ENCODE data around the gene GZF1. TPM values are rescaled to one million over a fixed set of nuclear protein-coding genes. Genes with fewer than 3 reads are reported as not detected.

GZF1 gene
- polyA plus RNA-seq, 10 donors = 8.1 to 14.8 (median 10.9) TPM

DNA sequence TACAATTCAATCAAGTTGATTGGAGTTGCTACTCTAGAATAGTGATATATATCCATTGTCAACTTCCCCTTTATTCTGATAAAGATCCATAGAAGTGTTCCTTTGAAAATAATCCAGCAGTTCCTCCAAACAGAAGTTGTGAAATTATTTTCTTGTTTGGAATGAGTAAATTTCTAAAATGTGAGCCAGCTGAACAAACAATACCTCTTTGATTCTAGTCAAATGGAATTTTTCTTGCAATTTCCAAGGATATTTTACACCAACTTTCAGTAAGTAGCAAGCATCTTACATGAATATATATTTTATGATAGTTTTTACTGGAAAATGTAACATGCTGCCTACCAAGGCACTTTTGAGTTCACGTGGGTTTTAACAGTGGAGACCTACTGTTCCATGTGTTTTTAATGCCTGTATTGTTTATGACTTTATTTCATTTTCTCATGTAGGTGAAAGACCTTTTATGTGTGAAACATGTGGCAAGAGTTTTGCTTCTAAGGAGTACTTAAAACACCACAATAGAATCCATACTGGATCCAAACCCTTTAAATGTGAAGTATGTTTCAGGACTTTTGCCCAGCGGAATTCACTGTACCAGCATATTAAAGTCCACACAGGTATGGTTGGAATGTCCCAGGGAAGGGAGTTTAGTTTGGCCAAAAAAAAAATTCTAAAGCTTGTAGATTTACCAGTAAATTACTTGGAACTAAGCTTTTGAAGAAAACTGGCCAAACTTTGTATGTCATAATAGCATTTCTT lies 6.5 kb downstream of the GZF1 start:
- DNase-seq = no peak

DNA sequence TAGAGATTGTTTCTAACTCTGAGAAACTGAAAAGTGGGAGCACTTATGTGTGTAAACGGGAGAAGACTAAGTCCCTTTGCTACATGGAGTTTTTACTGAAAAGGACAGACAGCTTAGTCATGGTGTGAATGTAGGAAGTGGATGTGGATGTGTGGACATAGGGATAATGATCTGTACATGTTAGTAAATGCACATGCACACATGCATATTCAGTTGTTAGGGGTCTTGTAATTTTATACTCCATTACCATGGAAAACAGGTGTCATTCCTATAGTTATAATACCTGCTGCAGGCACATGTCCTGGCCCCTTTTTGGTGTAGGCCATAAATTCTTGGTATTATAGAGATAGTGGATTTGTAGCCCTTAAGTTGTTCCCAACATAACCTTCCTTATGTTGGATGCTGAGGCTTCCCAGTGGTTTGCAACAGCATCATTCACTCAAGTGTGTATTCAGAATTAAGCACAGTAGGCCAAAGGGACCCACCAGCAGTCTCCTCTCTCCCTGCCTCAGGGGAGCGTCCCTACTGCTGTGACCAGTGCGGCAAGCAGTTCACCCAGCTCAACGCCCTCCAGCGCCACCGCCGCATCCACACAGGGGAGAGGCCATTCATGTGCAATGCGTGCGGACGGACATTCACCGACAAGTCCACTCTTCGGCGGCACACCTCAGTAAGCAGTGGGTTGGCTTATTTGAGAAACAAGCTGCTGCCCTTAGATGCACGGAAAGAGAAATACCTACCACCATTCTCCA lies 7.3 kb downstream of the GZF1 start:
- DNase-seq = no peak

DNA sequence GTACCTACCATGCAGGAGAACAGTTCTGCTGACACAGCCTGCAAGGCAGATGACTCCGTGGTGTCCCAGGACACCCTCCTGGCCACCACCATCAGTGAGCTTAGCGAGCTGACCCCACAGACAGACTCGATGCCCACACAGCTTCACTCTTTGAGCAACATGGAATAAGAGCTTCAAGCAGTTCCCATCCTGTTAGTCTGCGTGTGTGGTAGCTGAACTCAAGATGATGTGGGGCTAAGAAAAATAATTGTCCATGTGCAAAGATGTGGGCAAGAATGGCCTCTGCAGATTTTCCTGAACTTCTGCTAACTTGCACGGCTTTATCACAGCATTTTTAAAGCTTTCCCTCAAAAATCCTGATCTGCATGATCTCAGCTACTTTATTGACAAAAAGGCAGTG lies 8.3 kb downstream of the GZF1 start:
- no peak for DNase-seq

DNA sequence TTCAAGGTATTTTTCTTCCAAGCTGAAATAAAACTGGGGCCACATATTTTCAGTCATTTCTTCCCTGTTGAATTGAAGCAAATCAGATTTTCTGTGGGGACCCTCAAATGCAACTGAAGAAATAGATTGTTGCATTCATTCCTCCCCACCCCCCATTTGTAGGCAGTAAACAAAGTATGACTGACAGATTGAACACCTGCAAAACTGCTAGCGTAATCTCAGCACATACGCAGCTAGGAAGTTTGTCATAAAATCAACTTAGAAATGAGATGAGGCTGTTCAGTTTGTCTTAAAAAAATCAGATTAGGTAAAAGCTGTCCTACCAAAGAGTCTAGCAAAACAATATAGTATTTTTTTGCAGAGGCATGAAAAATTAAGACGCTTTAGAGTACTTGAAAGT lies 8.9 kb downstream of the GZF1 start:
- DNase-seq = no peak

DNA sequence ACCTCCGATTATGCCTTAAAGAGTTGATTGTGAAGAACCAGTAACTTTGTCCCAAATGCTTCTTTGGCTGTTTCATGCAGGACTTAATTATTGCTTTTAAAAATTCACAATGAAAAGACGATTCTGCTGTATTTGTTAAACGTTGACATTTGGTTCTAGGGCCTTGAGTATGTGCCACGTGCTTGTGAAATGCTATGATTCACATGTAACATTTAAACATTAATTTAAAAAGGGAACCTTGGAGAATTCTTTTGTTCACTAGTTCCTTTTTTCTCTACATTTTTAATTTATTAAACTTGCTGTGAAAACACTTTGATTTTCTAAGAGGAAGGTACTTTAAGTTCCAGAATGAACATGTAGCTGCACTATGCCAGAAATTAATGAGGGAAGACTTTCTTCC lies 9.5 kb downstream of the GZF1 start:
- no peak for DNase-seq

DNA sequence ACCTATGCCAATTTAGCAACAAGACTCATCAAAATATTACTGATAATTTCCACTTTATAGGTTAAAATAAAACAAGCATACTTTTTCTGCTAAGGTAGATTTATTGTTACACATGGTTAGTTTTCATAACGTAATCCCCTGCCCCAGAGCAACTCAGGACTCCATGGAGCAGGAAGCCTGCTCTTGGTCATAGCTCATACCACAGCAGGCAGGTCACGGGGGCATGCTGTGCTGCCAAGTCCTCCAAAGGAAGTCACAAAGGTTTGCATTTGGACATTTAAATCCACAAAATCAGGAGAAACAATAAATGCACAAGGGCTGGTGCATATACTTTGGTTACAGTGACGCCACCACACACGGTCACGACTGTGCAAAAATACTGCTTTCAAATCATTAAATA lies 12.5 kb downstream of the GZF1 start:
- DNase-seq = no peak

DNA sequence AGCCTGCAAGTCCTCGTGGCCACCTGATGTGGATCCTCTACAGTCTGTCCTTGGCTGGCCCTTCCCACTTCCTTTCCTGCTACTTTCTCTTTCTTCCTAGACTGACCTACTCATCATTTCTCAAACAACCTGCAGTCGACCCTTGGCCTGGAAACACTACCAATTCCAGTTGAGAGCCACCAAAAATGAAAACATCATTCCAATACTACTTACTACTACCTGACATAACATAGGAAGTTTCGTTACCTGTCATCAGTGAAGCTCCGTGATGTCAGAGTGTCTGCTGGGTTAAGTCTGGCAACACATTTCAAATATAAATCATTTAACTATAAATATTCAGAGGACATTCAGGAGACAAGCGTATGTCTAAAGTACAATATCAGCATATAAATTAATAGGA lies 13.8 kb downstream of the GZF1 start:
- DNase-seq = no peak

DNA sequence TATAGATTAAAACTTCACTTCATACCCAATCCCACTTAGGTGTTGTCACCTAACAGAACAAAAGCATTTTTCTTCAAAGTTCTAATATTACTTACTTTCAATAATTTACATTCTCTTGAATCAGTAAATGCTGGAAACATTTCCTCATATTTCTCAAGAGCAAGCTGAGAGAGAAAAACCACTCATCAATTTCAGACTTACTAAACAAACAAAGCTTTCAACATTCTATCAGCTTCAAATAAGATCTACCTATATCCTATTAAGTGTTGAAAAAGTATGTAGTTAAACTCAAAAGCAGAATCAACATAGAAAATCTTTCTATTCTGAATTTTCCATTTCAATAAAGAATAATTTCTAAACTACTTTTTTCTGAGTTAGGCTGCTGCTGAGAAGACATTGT lies 17.8 kb downstream of the GZF1 start:
- no peak for DNase-seq

DNA sequence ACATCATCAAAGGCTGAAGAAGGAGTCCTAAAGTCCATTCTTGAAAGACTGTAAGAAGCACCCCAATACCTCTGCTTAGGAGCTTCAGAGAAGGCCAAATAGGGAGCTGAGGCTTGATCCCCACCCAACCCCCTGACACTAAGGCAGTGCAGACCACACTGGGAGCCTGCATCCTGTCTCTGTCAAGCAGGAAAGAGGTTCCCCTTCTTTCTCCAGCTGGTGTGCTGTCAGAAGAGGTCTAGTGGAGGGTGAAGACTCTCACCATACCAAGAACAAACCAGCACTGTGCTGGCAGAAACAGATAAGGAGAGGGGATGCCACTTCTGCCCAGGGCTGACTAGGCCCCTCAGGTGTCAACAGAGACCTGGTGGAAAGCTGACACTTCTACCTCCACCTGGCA lies 19.9 kb downstream of the GZF1 start:
- no peak for DNase-seq

DNA sequence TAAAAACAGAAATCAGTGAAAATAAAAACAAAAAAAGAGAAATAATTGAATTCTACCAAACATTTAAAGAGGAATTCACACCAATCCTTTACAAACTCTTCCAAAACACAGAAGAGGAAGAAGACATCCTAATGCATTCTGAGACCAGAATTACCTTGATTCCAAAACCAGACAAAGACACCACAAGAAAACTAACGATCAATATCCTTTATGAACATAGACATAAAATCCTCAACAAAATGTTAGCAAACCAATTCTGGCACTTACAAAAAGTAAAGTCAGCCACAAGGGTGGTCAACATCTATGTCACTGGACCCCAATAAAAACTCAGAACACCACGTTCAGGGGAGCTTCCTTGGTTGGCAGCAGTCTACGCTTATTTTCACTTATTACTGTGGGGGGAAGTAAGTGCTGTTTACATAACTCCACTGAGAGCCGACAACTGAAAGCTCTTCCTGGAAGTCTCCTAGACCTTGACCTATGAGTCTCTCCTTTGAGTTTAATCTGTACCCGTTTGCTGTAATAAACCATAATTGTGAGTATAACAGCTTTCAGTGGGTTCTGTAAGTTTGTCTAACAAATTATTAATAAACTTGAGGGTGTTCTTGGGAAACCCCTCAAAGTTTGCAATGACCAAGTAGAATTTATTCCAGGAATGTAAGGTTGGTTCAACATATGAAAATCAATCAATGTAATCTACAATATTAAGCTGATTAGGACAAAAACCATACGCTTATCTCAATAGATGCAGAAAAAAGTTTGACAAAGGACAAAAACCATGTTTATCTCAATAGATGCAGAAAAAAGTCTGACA lies 24.5 kb downstream of the GZF1 start:
- no peak for DNase-seq

DNA sequence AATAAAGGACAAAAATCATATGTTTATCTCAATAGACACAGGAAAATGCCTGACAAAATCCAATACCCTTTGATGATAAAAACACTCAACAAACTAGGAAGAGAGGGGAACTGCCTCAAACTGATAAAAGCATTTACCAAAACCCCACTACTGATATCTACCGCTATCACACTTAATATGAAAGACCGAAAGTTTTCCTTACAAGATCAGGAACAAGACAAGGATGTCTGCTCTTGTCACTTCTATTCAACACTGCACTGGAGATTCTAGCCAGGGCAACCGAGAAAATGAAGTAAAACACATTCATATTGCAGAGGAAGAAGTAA lies 25.1 kb downstream of the GZF1 start:
- DNase-seq = no peak

DNA sequence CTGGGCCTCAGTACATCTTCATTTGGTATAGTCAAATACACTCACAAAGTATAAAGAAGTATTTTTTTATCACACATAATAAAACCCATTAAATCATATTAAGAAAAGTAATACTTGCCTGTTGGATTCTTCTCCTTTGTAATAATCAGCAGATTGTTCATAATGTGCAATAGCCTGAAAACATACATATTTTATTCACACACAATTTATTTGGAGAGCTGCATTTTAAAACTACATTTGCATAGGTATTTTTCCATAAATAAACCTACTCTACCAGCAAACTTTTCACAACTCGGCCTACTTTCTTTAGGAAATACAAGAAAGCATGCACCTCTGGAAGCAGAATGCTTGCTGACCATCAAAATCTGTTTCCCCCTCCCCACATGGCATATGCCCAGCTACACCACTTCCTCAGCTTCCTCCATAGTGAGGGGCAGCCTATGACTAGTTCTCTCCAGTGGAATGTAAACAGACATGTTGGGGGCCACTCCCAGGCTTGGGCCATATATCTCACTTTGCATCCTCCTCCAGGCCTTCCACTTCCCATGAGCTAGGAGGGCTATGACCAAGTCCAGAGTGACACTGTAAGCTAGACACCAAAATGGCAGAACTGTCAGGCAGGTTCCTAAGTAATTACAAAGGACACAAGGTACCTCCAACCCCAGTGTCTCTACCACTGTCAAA lies 28.3 kb downstream of the GZF1 start:
- no peak for DNase-seq

DNA sequence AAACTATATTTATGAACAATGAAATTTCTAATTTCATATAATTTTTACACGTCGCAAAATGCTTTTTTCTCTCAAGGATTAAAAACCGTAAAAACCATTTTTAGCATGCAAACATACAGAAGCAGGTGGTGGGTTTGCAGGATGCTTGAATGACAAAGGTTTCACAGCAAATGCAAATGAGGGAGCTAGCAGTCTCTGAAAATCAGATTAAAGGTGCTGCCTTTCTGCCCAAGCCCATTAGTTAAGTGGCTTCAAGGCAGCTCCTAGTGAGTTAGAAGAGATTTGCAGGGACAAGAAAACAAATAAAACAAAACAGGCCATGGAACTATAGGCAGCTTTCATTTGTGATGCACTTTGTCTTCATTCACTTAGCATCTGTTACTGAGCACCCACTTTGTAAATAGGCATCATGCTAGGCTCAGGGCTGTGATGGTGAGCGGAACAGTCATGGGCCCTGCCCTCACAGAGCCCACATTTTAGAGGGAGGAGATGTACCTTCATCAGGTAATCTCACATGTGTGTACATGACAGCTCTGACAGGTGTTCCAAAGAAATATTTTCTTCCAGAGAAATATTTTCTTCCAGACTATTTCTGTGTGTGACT lies 29.8 kb downstream of the GZF1 start:
- DNase-seq = no peak

DNA sequence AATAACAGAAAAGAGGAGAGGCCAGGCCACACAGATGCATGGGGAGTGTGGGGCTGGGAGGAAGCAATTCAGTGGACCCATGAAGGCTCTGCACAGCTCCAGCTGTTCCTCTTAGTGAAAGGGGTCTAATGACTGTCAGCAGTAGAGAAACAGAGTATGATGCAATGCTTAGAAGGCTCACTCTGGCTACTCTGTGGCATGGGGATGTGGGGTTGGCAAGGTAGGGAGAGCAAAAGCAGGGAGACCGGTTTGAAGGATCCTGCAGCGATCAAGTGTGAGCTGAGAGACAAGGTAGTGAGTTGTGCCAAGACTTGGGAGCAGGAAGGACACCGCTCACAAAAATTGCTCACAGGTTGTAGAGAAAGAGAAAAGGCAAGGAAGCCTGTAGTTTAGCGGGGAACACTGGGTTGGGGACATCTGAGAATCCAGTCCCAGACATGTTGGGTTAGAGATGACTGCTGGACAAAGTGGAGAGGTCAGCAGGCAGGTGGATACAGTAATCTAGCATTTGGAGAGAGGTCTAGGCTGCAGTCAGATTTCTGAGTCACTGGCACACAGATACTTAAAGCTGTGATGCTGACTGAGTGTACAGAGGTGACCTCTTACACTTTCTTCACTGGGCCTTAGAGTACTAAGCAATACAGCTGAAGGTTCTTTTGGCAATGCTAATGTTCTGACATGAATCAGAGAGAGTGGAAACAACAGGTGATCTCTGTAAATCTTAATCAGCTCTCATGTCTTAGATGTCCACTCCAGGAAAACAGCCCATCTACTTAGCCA lies 32.2 kb downstream of the GZF1 start:
- no peak for DNase-seq

DNA sequence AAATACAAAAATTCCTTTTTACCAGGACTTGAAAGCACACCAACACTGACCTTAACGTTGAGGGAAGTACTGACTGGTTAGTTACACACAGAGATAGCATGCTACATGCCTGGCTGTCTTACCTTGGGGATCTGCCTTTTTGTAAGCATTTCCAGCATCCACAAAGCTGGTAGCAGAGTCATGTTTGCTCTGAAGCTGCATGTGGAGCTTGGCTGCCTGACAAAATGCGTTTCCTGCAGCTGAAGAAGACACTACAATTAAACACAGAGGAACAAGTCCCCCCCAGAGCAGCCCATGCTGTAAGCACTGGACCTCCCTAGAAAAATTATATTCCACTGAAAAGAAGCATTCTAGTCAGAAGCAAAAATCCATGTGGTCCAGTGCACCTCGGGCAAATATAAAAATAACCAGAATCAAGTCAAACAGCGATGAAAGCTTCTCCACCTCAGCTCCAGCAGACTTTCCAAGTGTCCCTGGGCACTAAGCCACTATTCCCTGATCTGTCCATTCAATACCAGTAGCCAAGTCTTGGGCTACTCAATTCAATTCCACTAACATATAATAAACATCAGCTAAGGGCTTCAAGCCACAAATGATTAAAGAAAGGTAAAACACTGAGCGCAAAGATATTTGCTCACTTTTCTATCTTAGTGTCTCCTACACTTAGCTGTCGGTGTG lies 35.1 kb downstream of the GZF1 start:
- DNase-seq = no peak

DNA sequence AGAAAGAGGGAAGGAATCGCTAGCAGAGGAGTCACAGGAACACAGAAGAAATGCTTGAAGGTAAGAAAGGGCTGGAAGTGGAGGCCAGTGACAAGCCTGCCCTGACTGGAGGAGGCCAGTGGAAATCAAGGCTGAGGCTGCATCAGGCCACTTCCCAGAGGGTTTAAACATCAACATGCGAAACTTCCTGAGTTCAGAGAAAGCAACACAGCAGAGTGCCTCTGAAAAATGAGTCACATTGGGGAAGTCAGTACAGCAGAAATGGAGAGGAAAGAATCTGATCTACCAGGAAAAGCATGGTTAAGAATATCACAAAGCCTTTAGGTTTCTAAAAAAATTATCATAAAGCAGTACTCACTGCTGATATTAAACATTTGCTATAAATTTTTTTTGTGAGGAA lies 36.0 kb downstream of the GZF1 start:
- DNase-seq = no peak

DNA sequence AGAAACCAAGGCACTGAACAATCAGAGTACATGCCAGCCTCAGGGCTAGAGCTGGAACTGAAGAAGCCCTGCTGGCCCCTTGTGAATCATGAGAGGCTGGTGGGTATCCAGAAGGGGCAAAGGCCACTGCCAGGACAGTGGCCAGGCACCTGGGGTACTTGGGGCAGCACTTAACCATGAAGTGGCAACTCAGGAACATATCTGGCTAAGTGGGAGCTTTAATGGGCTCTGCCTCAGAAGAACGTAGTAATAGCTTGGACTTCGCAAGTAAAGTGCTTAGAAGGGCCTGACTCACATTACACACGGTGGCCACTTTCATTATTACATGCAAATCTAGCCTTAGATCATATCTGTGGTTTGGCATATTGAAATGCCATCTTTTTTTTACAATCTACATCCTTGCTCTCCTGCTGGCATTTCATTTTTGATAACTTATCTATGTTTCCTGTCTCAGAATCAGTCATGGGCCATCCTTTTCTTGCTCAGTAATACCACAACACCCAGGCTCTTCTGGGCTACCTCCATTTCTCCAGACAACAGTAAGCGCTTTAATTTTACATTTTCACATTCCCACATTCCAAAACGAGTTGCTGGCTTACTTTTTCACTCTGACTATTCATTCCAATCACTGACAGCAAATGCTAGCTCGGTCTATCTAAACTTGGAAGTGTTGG lies 37.7 kb downstream of the GZF1 start:
- no peak for DNase-seq

DNA sequence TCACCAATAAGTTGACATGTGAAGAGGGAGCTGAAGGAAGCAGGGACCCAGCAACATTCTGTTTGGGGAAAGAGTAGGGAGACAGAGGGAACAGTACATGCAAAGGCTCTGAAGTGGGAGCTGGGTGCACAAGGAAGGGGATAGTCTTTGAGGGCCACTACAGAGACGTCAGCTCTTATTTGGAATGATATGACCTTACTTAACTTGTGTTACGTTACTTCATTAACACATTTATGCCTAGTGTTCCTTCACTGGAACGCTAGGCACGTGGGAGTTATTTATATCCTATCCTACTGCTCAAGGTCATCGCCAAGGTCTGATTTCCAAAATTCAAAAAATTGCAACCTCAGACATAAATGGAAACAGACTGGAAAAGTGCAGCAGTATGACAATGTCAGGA lies 39.1 kb downstream of the GZF1 start:
- DNase-seq = no peak

DNA sequence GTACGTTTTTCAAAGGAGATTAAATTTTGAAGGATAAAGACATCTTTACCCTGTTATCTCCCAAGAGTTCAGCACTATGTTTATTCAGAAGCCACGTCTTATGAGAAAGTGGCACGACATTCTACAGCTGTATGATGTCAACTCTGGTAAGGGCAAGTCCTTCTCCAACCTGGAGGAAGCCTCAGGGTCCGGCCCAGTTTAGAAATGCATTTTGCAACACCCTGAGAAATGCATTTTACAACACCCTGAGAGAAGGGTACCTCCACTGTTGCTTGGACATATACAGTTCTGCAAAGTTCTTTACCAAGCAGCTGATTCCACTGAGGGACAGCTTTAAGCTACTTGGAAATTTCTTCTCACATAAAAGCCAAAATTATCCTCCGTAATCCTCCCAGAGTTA lies 41.8 kb downstream of the GZF1 start:
- no peak for DNase-seq

DNA sequence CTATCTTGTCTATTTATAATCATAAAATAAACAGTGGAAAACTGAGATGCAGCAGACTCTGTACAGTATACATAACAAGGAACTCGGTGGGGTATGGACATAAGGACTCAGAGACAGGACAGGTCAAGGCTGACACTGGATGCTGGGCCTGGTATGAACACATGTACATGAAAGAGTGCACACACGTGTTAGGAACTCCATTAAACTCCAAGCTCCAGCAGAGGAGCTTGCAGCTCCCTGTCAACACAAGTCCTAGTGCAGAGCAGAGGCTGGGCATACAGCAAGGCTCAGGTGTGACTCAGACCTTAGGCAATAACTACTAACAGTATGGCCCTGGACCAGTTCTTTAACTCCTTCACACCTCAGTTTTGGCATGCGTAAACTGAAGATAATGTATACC lies 42.2 kb downstream of the GZF1 start:
- no peak for DNase-seq
